HepG2 (cell line): ENCODE measurements around the gene BPIFB6. TPM values are rescaled to one million over a fixed set of nuclear protein-coding genes. Genes with fewer than 3 reads are reported as not detected.

Experiments used
- ATAC-seq: fragments of 200-7000 bp; cut with Tn5 transposase; 3 replicates; pipeline ENCODE4 v1.9.1; 2020; ENCODE audit warnings: mild to moderate bottlenecking, moderate library complexity
- BruUV-seq: library from RNA; stranded (reverse); fragments of 400-500 nt; replicated peaks from 2 replicates; lab custom pipeline; 2021; lab: Mats Ljungman, UMichigan
- CTCF ChIA-PET: fragments of 300-600 bp; formaldehyde crosslinking; extraction: SDS; loops from one replicate; lab custom pipeline; 2021; ENCODE audit warnings: low total read pairs, inconsistent platforms, low intra/inter-chr PET ratio; lab: Yijun Ruan, JAX
- POLR2A ChIA-PET: fragments of 350-600 bp; sonication (Branson Sonifier 250); formaldehyde crosslinking; loops from one replicate; lab custom pipeline; 2020; ENCODE audit warnings: antibody characterized with exemption, inconsistent platforms; lab: Yijun Ruan, JAX
- DNase-seq: peaks from one replicate; pipeline ENCODE4 v3.0.0-alpha.2; 2015; ENCODE audit warnings: low spot score
- FAIRE-seq: peaks from 3 replicates; lab custom pipeline; 2011; peaks lifted over from hg19 to GRCh38; lab: Jason Lieb, UNC
- H2AFZ ChIP-seq: one replicate; pipeline ENCODE4 v1.6.1; 2011; ENCODE audit warnings: low read length, inconsistent platforms
- H3K27ac ChIP-seq: fragments of 300-600 bp; 3 replicates; pipeline ENCODE4 v1.8.0; 2011; ENCODE audit warnings: mixed run types, mild to moderate bottlenecking, mixed read lengths, low read length, inconsistent platforms; ENCODE audit not compliant: insufficient read depth; ENCODE audit errors: extremely low read length
- H3K27me3 ChIP-seq, 2 experiments: fragments of 200-600 bp in 1 of 2; 2 replicates in 1 of 2; 3 replicates in 1 of 2; pipeline versions ENCODE4 v1.6.0 to v1.8.0; 2011; ENCODE audit warnings: low read length in 2 of 2, mild to moderate bottlenecking in 2 of 2, moderate library complexity in 2 of 2, inconsistent platforms in 1 of 2; ENCODE audit not compliant: insufficient read depth in 2 of 2, control insufficient read depth in 1 of 2
- H3K36me3 ChIP-seq, 2 experiments: fragments of 200-600 bp in 1 of 2; replicated peaks in 1 of 2; 2 replicates in 1 of 2; 3 replicates in 1 of 2; pipeline versions ENCODE4 v1.5.1 to v1.8.0; 2011; ENCODE audit warnings: low read length in 2 of 2, inconsistent platforms in 1 of 2; ENCODE audit not compliant: insufficient read depth in 2 of 2, control insufficient read depth in 1 of 2
- H3K4me1 ChIP-seq: 2 replicates; pipeline ENCODE4 v1.5.1; 2012; ENCODE audit warnings: low read length, inconsistent platforms; ENCODE audit not compliant: insufficient read depth
- H3K4me2 ChIP-seq: 2 replicates; pipeline ENCODE4 v1.6.0; 2011; ENCODE audit warnings: low read depth, low read length, inconsistent platforms
- H3K4me3 ChIP-seq, 3 experiments: fragments of 200-600 bp in 1 of 3; sonication (generic), shearing (Covaris generic) in 1 of 3; replicated peaks in 1 of 3; 2 replicates each; pipeline ENCODE4 v1.5.1; 2011 to 2016; ENCODE audit warnings: low read length in 3 of 3, inconsistent platforms in 2 of 3, low read depth in 2 of 3, mild to moderate bottlenecking in 2 of 3, control low read depth in 1 of 3, mixed read lengths in 1 of 3; ENCODE audit not compliant: insufficient read depth in 1 of 3
- H3K79me2 ChIP-seq: one replicate; pipeline ENCODE4 v1.6.1; 2011; ENCODE audit warnings: low read length, inconsistent platforms; ENCODE audit not compliant: insufficient read depth
- H3K9ac ChIP-seq: 2 replicates; pipeline ENCODE4 v1.6.0; 2011; ENCODE audit warnings: mild to moderate bottlenecking, low read depth, low read length, inconsistent platforms; ENCODE audit not compliant: insufficient read depth
- H3K9me3 ChIP-seq: 2 replicates; pipeline ENCODE4 v1.5.1; 2012; ENCODE audit warnings: mild to moderate bottlenecking, low read length
- H4K20me1 ChIP-seq: 2 replicates; pipeline ENCODE4 v1.6.0; 2011; ENCODE audit warnings: inconsistent platforms, mild to moderate bottlenecking, low read length, moderate library complexity; ENCODE audit not compliant: insufficient read depth
- CREB1 ChIP-seq, 2 experiments: fragments of 450-650 bp in 1 of 2; IDR thresholded peaks; 2 replicates each; pipeline ENCODE4 v1.6.1; 2016 to 2017; ENCODE audit warnings: control low read depth in 1 of 2, mild to moderate bottlenecking in 1 of 2, missing compliant biosample characterization in 1 of 2, missing genetic modification characterization in 1 of 2
- GABPB1 ChIP-seq: IDR thresholded peaks from 2 replicates; pipeline ENCODE4 v1.6.1; 2016; ENCODE audit warnings: mild to moderate bottlenecking, missing genetic modification reagents, moderate library complexity, missing compliant biosample characterization
- GATAD2A ChIP-seq: IDR thresholded peaks from 2 replicates; pipeline ENCODE4 v1.6.1; 2016
- IRX3 ChIP-seq: sonication (generic); formaldehyde crosslinking; IDR thresholded peaks from 2 replicates; pipeline ENCODE4 v1.8.1; 2023; ENCODE audit warnings: mild to moderate bottlenecking, low read depth, missing genetic modification reagents, borderline replicate concordance
- MAFK ChIP-seq, 2 experiments: IDR thresholded peaks in 1 of 2; conservative IDR thresholded peaks in 1 of 2; 2 replicates each; pipeline ENCODE4 v1.6.1; 2011; ENCODE audit warnings: improper control_type of control experiment in 2 of 2, low read length in 2 of 2
- NR2F2 ChIP-seq: IDR thresholded peaks from 2 replicates; pipeline ENCODE4 v1.6.1; 2012; ENCODE audit warnings: low read depth, inconsistent platforms, borderline replicate concordance
- PHF21A ChIP-seq: sonication (generic); formaldehyde crosslinking; IDR thresholded peaks from 2 replicates; pipeline ENCODE4 v1.5.0; 2020; ENCODE audit warnings: mild to moderate bottlenecking, missing genetic modification reagents
- RAD51 ChIP-seq: fragments of 450-650 bp; IDR thresholded peaks from 2 replicates; pipeline ENCODE4 v1.6.1; 2016; ENCODE audit warnings: borderline replicate concordance
- SIX4 ChIP-seq: sonication (generic); formaldehyde crosslinking; IDR thresholded peaks from 2 replicates; pipeline ENCODE4 v1.4.0; 2020; ENCODE audit warnings: missing genetic modification reagents
- SOX5 ChIP-seq: IDR thresholded peaks from 2 replicates; pipeline ENCODE4 v1.6.1; 2016; ENCODE audit warnings: borderline replicate concordance
- ZNF260 ChIP-seq: sonication (generic); formaldehyde crosslinking; IDR thresholded peaks from 2 replicates; pipeline ENCODE4 v1.4.0; 2020; ENCODE audit warnings: missing genetic modification reagents, low read depth, mild to moderate bottlenecking, borderline replicate concordance
- ZNF446 ChIP-seq: sonication (generic); formaldehyde crosslinking; IDR thresholded peaks from 2 replicates; pipeline ENCODE4 v1.5.0; 2020; ENCODE audit warnings: mild to moderate bottlenecking, missing genetic modification reagents
- ZNF678 ChIP-seq: sonication (generic); formaldehyde crosslinking; IDR thresholded peaks from 2 replicates; pipeline ENCODE4 v1.4.0; 2020; ENCODE audit warnings: mild to moderate bottlenecking, missing genetic modification reagents
- ZNF777 ChIP-seq: sonication (generic); formaldehyde crosslinking; IDR thresholded peaks from 2 replicates; pipeline ENCODE4 v1.4.0; 2020; ENCODE audit warnings: missing genetic modification reagents
- ZNF883 ChIP-seq: sonication (generic); formaldehyde crosslinking; IDR thresholded peaks from 2 replicates; pipeline ENCODE4 v1.5.1; 2020; ENCODE audit warnings: mild to moderate bottlenecking, missing genetic modification reagents; ENCODE audit errors: not compliant biosample characterization
- WGBS: methylation state at CpG from one replicate; pipeline ENCODE4 v1.1.6; 2017; ENCODE audit warnings: low lambda C conversion rate; 5-methylcytosine and 5-hydroxymethylcytosine counted together
- in situ Hi-C: cut with HindIII; loops from 2 replicates; pipeline ENCODE4 v1.10.0; 2017; ENCODE audit warnings: low pct_unique_long_range_greater_than_20kb; ENCODE audit not compliant: extremely low pct_ligation_motif_present
- intact Hi-C: fragments of 100-400 bp; cut with micrococcal nuclease; formaldehyde crosslinking; loops from one replicate; pipeline ENCODE4 v1.10.0; 2022; ENCODE audit not compliant: unreplicated experiment
- polyA plus RNA-seq, 8 experiments: library from polyadenylated mRNA; depleted of rRNA in 3 of 8; stranded (reverse) in 7 of 8; unstranded in 1 of 8; fragments of >200 nt; fragmentation: Illumina TruSeq in 4 of 8; extraction: Trizol in 4 of 8; gene quantifications; 2 replicates each; pipeline versions ENCODE4 v1.2.1 to v1.2.3, GENCODE V29; 2011 to 2016; ENCODE audit warnings: low read depth in 4 of 8, missing spikeins in 1 of 8, mixed read lengths in 1 of 8; ENCODE audit not compliant: insufficient read depth in 1 of 8
- total RNA-seq, 5 experiments: library from RNA; depleted of rRNA; stranded (reverse); fragments of >200 nt; fragmentation: Illumina TruSeq; extraction: Trizol; gene quantifications; 2 replicates each; pipeline ENCODE4 v1.2.3, GENCODE V29; 2016; ENCODE audit warnings: low read depth in 1 of 5
- TF ChIP-seq, protein P1 (sequence below): sonication (generic); formaldehyde crosslinking; IDR thresholded peaks from 2 replicates; pipeline ENCODE4 v1.4.0; 2020; ENCODE audit warnings: mild to moderate bottlenecking, missing genetic modification reagents
- TF ChIP-seq, protein P2 (sequence below): sonication (generic); formaldehyde crosslinking; IDR thresholded peaks from 2 replicates; pipeline ENCODE4 v1.5.1; 2020; ENCODE audit warnings: missing genetic modification reagents, mild to moderate bottlenecking, borderline replicate concordance
- TF ChIP-seq, protein P3 (sequence below): sonication (generic); formaldehyde crosslinking; IDR thresholded peaks from 2 replicates; pipeline ENCODE4 v1.5.0; 2020; ENCODE audit warnings: mild to moderate bottlenecking, missing genetic modification reagents, borderline replicate concordance

BPIFB6 gene
- total and polyA plus RNA-seq, 2 of the 13 experiments (the other 11 are each of a cell fraction or from before 2014, with no cell fraction given) = 0.13 to 1.7 TPM

DNA sequence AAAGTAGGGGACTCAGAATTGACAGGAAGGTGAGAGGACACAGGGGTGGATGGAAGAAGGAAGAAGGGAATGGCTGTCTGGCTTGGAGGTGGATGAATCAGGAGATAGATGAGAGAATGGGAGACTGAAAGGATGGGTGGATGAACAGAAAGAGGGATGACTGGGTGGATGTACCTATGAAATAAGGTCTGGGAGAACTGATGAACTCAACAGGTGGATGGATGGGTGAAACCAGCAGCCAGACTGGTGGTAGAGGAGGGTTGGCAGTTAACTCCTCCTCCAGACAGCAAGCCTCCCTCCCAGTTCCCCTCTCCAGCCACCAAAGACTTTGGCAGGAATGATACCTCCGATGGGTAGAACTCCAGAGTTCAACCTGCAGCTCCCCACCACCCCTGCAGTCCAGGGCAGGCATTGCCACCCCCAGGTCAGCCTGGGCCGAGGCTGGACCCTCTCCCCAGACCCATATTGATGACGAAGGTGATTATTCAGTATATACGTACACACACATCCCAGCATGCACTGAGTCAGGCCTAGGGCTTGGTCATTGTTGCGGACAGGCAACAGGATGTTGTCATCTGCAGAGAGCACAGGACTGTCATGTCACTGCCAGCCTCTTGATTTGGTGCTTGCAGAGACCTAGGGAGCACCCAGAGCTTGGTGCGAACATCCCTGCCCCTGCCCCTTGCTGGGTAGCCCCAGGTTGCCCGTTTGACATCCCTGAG, 29.2 kb upstream of the BPIFB6 start:
- intact Hi-C loops = loop anchor here (10.0 kb wide), 1 partner anchor 207 kb away; no protein-coding TSS in a partner anchor
- no peak for FAIRE-seq
- WGBS = 41% methylated on average over 7 of the region's 7 CpGs
- TF ChIP-seq MAFK (conservative IDR thresholded peaks at IDR 0.05 in 1 of 2, IDR thresholded peaks at IDR 0.05 in 1 of 2; ENCODE audit: low read length in 2 of 2) (peak in 1 of 2 experiments; percentile 27; a peak in 2 of 4 replicates), ZNF883 (CRISPR knock-in tag) (peak; percentile 49), NR2F2 (no peak), RAD51 (no peak), ZNF260 (CRISPR knock-in tag) (no peak), ZNF678 (CRISPR knock-in tag) (no peak), ZNF446 (CRISPR knock-in tag) (no peak), PHF21A (no peak), GABPB1 (CRISPR knock-in tag) (peak; percentile 43; the same call in 1 of the 2 replicates), CREB1 (IDR thresholded peaks at IDR 0.05) (peak; percentile 57), CREB1 (CRISPR knock-in tag; IDR thresholded peaks at IDR 0.05) (no peak), SIX4 (CRISPR knock-in tag) (no peak), ZNF777 (CRISPR knock-in tag) (no peak), IRX3 (CRISPR knock-in tag) (no peak), SOX5 (CRISPR knock-in tag) (no peak), GATAD2A (peak; percentile 12; the same call in 1 of the 2 replicates)
- TF ChIP-seq, protein P1, sequence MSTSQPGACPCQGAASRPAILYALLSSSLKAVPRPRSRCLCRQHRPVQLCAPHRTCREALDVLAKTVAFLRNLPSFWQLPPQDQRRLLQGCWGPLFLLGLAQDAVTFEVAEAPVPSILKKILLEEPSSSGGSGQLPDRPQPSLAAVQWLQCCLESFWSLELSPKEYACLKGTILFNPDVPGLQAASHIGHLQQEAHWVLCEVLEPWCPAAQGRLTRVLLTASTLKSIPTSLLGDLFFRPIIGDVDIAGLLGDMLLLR = no peak
- TF ChIP-seq, protein P2, sequence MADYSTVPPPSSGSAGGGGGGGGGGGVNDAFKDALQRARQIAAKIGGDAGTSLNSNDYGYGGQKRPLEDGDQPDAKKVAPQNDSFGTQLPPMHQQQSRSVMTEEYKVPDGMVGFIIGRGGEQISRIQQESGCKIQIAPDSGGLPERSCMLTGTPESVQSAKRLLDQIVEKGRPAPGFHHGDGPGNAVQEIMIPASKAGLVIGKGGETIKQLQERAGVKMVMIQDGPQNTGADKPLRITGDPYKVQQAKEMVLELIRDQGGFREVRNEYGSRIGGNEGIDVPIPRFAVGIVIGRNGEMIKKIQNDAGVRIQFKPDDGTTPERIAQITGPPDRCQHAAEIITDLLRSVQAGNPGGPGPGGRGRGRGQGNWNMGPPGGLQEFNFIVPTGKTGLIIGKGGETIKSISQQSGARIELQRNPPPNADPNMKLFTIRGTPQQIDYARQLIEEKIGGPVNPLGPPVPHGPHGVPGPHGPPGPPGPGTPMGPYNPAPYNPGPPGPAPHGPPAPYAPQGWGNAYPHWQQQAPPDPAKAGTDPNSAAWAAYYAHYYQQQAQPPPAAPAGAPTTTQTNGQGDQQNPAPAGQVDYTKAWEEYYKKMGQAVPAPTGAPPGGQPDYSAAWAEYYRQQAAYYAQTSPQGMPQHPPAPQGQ (CRISPR knock-in tag) = no peak
- TF ChIP-seq, protein P3, sequence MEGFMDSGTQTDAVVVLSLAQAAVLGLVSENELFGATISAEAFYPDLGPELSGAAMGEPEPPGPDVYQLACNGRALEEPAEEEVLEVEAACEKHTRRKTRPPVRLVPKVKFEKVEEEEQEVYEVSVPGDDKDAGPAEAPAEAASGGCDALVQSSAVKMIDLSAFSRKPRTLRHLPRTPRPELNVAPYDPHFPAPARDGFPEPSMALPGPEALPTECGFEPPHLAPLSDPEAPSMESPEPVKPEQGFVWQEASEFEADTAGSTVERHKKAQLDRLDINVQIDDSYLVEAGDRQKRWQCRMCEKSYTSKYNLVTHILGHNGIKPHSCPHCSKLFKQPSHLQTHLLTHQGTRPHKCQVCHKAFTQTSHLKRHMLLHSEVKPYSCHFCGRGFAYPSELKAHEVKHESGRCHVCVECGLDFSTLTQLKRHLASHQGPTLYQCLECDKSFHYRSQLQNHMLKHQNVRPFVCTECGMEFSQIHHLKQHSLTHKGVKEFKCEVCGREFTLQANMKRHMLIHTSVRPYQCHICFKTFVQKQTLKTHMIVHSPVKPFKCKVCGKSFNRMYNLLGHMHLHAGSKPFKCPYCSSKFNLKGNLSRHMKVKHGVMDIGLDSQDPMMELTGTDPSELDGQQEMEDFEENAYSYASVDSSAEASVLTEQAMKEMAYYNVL (CRISPR knock-in tag) = 0 out of 2 replicates have a peak, but pooled peaks have one; percentile 15

More for the DNA sequence above, 29.2 kb upstream of the BPIFB6 start:
- no peak for DNase-seq
- Histone ChIP-seq H4K20me1 (no peaks in the 10 kb centered on the region), H3K4me3 (no peak overlapping the region; a peak in 1 of 6 replicates), H2AFZ (no peak overlapping the region), H3K9me3 (no peaks in the 10 kb centered on the region), H3K4me2 (no peak overlapping the region), H3K27me3 (peaks cover 0 to 11% of the 10 kb centered on the region in 2 experiments; a peak in 1 of 5 replicates), H3K9ac (no peak overlapping the region), H3K36me3 (no peaks in the 10 kb centered on the region), H3K4me1 (peaks cover 71% of the 10 kb centered on the region), H3K79me2 (no peaks in the 10 kb centered on the region), H3K27ac (no peak overlapping the region)
- ChIA-PET CTCF (no interaction called here), POLR2A (no interaction called here)
- no TSS peak for BruUV-seq
- ATAC-seq = no peak
- in situ Hi-C loops = loop anchor here (5.0 kb wide), 1 partner anchor 100 kb away; no protein-coding TSS in a partner anchor
